D721Med (cell line): Measurements from ENCODE around the gene RETREG1.

ENCODE experiments used
- DNase-seq: peaks from one replicate; pipeline ENCODE4 v3.0.0; 2011; ENCODE audit warnings: low spot score; ENCODE audit not compliant: insufficient read length
- FAIRE-seq: peaks from 2 replicates; lab custom pipeline; 2011; peaks lifted over from hg19 to GRCh38; lab: Jason Lieb, UNC
- TF ChIP-seq, protein P1 (sequence below): IDR thresholded peaks from 2 replicates; pipeline ENCODE4 v1.5.1; 2012; ENCODE audit warnings: mild to moderate bottlenecking, control low read depth; ENCODE audit not compliant: insufficient read depth; ENCODE audit errors: missing control alignments

The RETREG1 gene

DNA sequence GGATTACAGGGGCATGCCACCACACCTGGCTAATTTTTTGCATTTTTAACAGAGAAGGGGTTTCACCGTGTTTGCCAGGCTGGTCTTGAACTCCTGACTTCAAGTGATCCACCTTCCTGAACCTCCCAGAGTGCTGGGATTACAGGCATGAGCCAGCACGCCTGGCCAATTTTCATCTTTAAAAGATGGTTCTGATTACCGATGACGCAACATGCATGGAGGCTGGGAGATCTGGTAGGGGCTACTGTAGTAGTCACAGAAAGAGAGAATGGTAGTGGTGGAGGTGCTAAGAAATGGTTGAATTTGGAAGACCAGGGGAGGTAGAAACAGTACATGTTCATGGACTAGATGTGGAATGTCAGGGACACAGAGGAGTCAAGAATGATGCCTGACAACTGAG lies 22.4 kb upstream of the RETREG1 start:
- no peak for FAIRE-seq
- TF ChIP-seq, protein P1, sequence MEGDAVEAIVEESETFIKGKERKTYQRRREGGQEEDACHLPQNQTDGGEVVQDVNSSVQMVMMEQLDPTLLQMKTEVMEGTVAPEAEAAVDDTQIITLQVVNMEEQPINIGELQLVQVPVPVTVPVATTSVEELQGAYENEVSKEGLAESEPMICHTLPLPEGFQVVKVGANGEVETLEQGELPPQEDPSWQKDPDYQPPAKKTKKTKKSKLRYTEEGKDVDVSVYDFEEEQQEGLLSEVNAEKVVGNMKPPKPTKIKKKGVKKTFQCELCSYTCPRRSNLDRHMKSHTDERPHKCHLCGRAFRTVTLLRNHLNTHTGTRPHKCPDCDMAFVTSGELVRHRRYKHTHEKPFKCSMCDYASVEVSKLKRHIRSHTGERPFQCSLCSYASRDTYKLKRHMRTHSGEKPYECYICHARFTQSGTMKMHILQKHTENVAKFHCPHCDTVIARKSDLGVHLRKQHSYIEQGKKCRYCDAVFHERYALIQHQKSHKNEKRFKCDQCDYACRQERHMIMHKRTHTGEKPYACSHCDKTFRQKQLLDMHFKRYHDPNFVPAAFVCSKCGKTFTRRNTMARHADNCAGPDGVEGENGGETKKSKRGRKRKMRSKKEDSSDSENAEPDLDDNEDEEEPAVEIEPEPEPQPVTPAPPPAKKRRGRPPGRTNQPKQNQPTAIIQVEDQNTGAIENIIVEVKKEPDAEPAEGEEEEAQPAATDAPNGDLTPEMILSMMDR = no peak
- DNase-seq = no peak

DNA sequence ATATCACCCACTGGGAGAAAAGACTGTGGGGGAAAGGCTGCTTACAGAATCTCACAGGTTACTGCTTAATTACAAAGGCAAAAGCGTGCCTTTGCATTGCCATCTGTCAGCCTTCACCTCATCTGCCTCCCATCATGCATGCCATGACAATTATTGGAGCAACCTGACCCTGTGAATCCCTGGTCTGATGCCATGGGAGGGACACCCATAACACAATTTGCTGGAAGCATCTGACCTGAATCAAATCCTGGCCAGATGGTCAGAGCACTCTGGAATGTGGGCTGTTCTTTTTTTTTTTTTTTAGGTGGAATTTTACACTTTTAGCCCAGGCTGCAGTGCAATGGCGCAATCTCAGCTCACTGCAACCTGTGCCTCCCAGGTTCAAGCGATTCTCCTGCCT lies 11.6 kb upstream of the RETREG1 start:
- no peak for FAIRE-seq
- no peak for DNase-seq

DNA sequence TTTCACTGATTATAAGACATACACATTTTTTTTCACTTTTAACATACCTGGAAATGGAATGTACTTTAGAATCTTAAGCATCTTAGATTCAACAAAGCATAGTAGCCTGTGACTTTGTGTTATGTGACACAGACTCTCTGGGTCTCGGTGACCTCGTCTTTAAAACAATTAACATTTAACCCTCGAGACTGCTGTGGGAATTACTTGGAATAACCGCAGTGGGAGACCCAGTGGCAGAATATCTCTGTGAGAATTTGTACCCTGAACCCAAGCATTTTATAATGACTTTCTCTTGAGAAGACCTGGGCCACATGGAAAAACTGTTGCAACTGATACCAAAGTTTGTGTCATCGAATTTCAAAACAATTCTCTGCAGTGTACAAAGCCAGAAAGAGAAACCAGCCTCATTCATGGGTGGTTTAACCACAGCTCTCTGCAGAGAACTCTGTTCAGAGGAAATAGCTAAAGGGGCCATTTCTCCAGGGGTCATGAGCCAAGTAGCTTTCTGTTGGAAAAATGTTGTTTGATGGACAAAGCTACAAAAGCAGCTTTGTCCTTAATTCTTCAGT lies 10.0 kb upstream of the RETREG1 start:
- FAIRE-seq (no peak), DNase-seq (no peak)
- TF ChIP-seq, protein P1 = no peak

More for the DNA sequence above, 11.6 kb upstream of the RETREG1 start:
- TF ChIP-seq, protein P1 = no peak

DNA sequence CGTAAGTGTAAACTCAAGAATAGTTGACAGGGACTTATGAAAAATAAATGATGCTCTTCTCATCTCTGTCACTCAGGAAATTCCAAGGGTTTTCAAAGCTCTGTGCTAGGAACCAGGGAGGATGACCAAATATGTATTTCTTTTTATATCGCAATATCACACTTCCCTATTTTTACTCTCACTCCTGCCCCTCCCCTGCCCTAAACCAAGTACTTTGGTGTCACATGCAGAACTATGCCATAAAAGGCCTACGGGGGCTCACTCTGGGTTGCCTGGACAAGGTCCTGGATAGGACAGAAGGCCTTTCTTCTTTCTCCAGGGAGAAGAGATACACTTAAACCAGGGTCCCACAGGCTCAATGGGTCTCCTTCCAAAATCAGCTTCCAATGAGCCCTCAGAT lies 8.3 kb upstream of the RETREG1 start:
- TF ChIP-seq, protein P1 = no peak
- FAIRE-seq (no peak), DNase-seq (no peak)

DNA sequence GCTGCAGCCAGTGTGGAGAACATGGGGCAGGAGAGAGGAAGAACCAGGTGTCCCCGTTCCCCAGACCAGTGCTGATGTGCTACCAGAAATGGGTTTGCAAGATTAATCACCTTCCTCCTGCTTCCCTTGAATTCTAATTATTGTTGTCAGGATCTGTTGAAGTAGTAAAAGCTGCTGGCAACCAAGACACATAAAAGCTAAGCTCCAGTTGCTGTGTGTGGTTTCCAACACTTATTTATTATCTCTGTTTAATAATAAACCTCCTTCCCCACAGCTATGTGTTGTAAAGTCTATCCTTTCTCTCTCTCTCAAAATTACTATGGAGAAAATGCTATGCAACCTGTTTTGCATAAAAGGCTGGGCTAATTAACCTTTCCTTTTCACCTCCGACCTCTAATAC lies 2.3 kb upstream of the RETREG1 start:
- FAIRE-seq (no peak), DNase-seq (no peak)
- TF ChIP-seq, protein P1 = no peak

DNA sequence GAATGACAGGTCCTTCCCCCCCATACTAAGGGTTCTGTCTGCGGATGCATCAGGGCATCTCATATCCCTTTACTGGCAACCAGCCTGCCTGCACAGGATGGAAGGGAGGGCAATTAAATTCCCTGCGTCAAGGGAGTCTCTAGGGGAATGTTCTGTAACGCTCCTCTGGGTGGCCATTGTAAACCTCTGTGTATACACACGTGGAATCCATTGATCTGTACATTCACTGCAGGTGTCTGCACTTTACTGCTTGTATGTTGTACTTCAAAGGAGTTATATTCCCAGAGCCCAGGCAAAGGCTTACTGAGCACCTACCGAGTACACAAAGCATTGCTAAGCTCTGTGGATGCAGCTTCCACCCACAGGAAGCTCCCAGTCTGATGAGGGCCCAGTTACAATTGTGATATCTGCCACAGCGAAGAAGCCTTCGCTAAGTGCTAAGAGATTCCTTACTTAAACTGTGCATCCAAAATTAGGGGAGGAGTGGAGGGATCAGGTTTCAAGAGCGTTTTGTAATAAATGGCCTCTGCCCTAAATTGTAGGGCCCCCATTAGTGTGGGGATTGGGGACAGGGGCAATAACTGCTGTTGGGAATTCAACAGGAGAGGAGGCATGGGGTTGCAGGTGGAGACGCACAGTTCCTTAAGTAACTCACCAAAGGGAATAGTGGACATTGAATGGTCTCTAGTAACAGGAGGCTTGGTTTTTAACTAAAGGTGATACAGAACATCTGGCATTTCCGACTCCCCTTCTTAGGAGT lies 1.5 kb upstream of the RETREG1 start:
- TF ChIP-seq, protein P1 = no peak
- no peak for DNase-seq

More for the DNA sequence above, 1.5 kb upstream of the RETREG1 start:
- no peak for FAIRE-seq
